GM12878 (cell line): ENCODE results near the gene IFNL1. TPM values are rescaled to one million over a fixed set of nuclear protein-coding genes. Genes with fewer than 3 reads are reported as not detected.

Experiments
- ATAC-seq: fragments of 200-7000 bp; cut with Tn5 transposase; 3 replicates; pipeline ENCODE4 v1.9.1; 2020; ENCODE audit warnings: mild to moderate bottlenecking, moderate library complexity
- BruUV-seq: library from RNA; stranded (reverse); fragments of 400-500 nt; replicated peaks from 2 replicates; lab custom pipeline; 2021; lab: Mats Ljungman, UMichigan
- CTCF ChIA-PET: fragments of 300-600 bp; sonication (Branson Sonifier 250); formaldehyde crosslinking; extraction: SDS; loops from one replicate; lab custom pipeline; 2021; ENCODE audit warnings: inconsistent platforms; lab: Yijun Ruan, JAX
- POLR2A ChIA-PET: fragments of 350-600 bp; formaldehyde crosslinking; extraction: SDS; loops from one replicate; lab custom pipeline; 2021; ENCODE audit warnings: inconsistent platforms; lab: Charles Lee
- RAD21 ChIA-PET: fragments of 300-600 bp; sonication (Branson Sonifier 250); formaldehyde crosslinking; loops from one replicate; lab custom pipeline; 2023; ENCODE audit warnings: antibody characterized with exemption; ENCODE audit not compliant: unreplicated experiment; lab: Charles Lee
- SMC1A ChIA-PET: fragments of 300-600 bp; sonication (Branson Sonifier 250); formaldehyde crosslinking; loops from one replicate; lab custom pipeline; 2023; ENCODE audit not compliant: unreplicated experiment, uncharacterized antibody; lab: Charles Lee
- DNase-seq: peaks from one replicate; pipeline ENCODE4 v3.0.0-alpha.2; 2011; ENCODE audit warnings: low read depth, low spot score
- FAIRE-seq: peaks from 3 replicates; lab custom pipeline; 2011; peaks lifted over from hg19 to GRCh38; lab: Jason Lieb, UNC
- H2AFZ ChIP-seq: 2 replicates; pipeline ENCODE4 v1.6.0; 2011; ENCODE audit warnings: low read depth, low read length, control low read depth; ENCODE audit not compliant: control insufficient read depth
- H3K27ac ChIP-seq: 2 replicates; pipeline ENCODE4 v1.5.1; 2011; ENCODE audit warnings: control low read depth; ENCODE audit not compliant: control insufficient read depth, insufficient read depth
- H3K27me3 ChIP-seq, 2 experiments: replicated peaks in 1 of 2; 2 replicates each; pipeline versions ENCODE4 v1.6.0 to v1.6.1; 2011; ENCODE audit warnings: low read length in 1 of 2; ENCODE audit not compliant: control insufficient read depth in 2 of 2, insufficient read depth in 2 of 2
- H3K36me3 ChIP-seq, 2 experiments: 2 replicates each; pipeline ENCODE4 v1.5.1; 2011; ENCODE audit warnings: low read length in 1 of 2; ENCODE audit not compliant: control insufficient read depth in 2 of 2, insufficient read depth in 2 of 2
- H3K4me1 ChIP-seq: 2 replicates; pipeline ENCODE4 v1.6.1; 2011; ENCODE audit warnings: mild to moderate bottlenecking, low read length, moderate library complexity, mixed read lengths; ENCODE audit not compliant: control insufficient read depth, insufficient read depth
- H3K4me2 ChIP-seq: 2 replicates; pipeline ENCODE4 v1.6.0; 2011; ENCODE audit warnings: control low read depth; ENCODE audit not compliant: control insufficient read depth, insufficient read depth
- H3K4me3 ChIP-seq: fragments of 200-600 bp; sonication (generic); 2 replicates; pipeline ENCODE4 v1.5.1; 2016
- H3K79me2 ChIP-seq: 2 replicates; pipeline ENCODE4 v1.6.0; 2011; ENCODE audit warnings: low read length; ENCODE audit not compliant: control insufficient read depth, insufficient read depth
- H3K9ac ChIP-seq: 2 replicates; pipeline ENCODE4 v1.8.0; 2011; ENCODE audit warnings: low read length, control low read depth, mixed read lengths; ENCODE audit not compliant: control insufficient read depth, insufficient read depth
- H3K9me3 ChIP-seq: replicated peaks from 3 replicates; pipeline ENCODE4 v1.5.1; 2011; ENCODE audit warnings: mild to moderate bottlenecking, low read length; ENCODE audit not compliant: control insufficient read depth, insufficient read depth
- H4K20me1 ChIP-seq: 2 replicates; pipeline ENCODE4 v1.6.0; 2011; ENCODE audit not compliant: control insufficient read depth, insufficient read depth
- ELK1 ChIP-seq: IDR thresholded peaks from 2 replicates; pipeline ENCODE4 v1.6.1; 2012; ENCODE audit warnings: low read depth, low read length, improper control_type of control experiment
- ESRRA ChIP-seq: IDR thresholded peaks from 2 replicates; pipeline ENCODE4 v1.6.1; 2012; ENCODE audit warnings: mild to moderate bottlenecking, low read length, improper control_type of control experiment
- FOXM1 ChIP-seq: IDR thresholded peaks from 2 replicates; pipeline ENCODE4 v1.6.1; 2012; ENCODE audit warnings: low read depth, mild to moderate bottlenecking, inconsistent platforms, low read length, moderate library complexity
- HDAC2 ChIP-seq: fragments of 200-600 bp; sonication (generic); IDR thresholded peaks from 2 replicates; pipeline ENCODE4 v1.6.1; 2017
- HDAC6 ChIP-seq: fragments of 200-600 bp; sonication (generic); IDR thresholded peaks from one replicate; pipeline ENCODE4 v1.8.0; 2017; ENCODE audit warnings: antibody characterized with exemption; ENCODE audit not compliant: unreplicated experiment
- IRF5 ChIP-seq: fragments of 450-650 bp; IDR thresholded peaks from 2 replicates; pipeline ENCODE4 v1.6.1; 2017; ENCODE audit warnings: borderline replicate concordance
- KAT2A ChIP-seq: conservative IDR thresholded peaks from 2 replicates; pipeline ENCODE4 v1.6.1; 2011; ENCODE audit warnings: low read depth, low read length; ENCODE audit not compliant: control insufficient read depth
- KLF5 ChIP-seq: fragments of 450-650 bp; IDR thresholded peaks from 2 replicates; pipeline ENCODE4 v1.6.1; 2014; ENCODE audit warnings: mild to moderate bottlenecking; ENCODE audit not compliant: partially characterized antibody
- NBN ChIP-seq: fragments of 450-650 bp; IDR thresholded peaks from 2 replicates; pipeline ENCODE4 v1.6.1; 2016
- RCOR1 ChIP-seq: conservative IDR thresholded peaks from 2 replicates; pipeline ENCODE4 v1.6.1; 2012; ENCODE audit warnings: low read depth, low read length, improper control_type of control experiment
- RUNX3 ChIP-seq: IDR thresholded peaks from 2 replicates; pipeline ENCODE4 v1.6.1; 2012; ENCODE audit warnings: low read length, inconsistent platforms
- SUPT20H ChIP-seq: IDR thresholded peaks from 2 replicates; pipeline ENCODE4 v1.6.1; 2011; ENCODE audit warnings: low read depth, mild to moderate bottlenecking, low read length, moderate library complexity, borderline replicate concordance; ENCODE audit not compliant: control insufficient read depth
- TBL1XR1 ChIP-seq: IDR thresholded peaks from 2 replicates; pipeline ENCODE4 v1.6.1; 2012; ENCODE audit warnings: low read depth, low read length, improper control_type of control experiment
- TCF12 ChIP-seq: IDR thresholded peaks from 2 replicates; pipeline ENCODE4 v1.6.1; 2011; ENCODE audit warnings: low read depth, mild to moderate bottlenecking, low read length
- YY1 ChIP-seq: IDR thresholded peaks from 2 replicates; pipeline ENCODE4 v1.6.1; 2011; ENCODE audit warnings: low read depth, mild to moderate bottlenecking, low read length
- ZBTB40 ChIP-seq: fragments of 450-650 bp; IDR thresholded peaks from 2 replicates; pipeline ENCODE4 v1.6.1; 2016; ENCODE audit warnings: mild to moderate bottlenecking, moderate library complexity, borderline replicate concordance
- ZNF217 ChIP-seq: fragments of 450-650 bp; IDR thresholded peaks from 2 replicates; pipeline ENCODE4 v1.6.1; 2017; ENCODE audit warnings: antibody characterized with exemption, mild to moderate bottlenecking
- WGBS: methylation state at CpG from one replicate; pipeline ENCODE4 v1.1.6; 2016; ENCODE audit warnings: low lambda C conversion rate; ENCODE audit not compliant: insufficient replicate concordance, insufficient coverage; ENCODE audit errors: missing lambda C conversion rate; 5-methylcytosine and 5-hydroxymethylcytosine counted together
- in situ Hi-C: fragments of 300-500 bp; cut with MboI; formaldehyde crosslinking; loops from 9 replicates; pipeline ENCODE4 v1.14.3; 2018; ENCODE audit warnings: mixed read lengths
- intact Hi-C: fragments of 100-400 bp; cut with micrococcal nuclease; formaldehyde crosslinking; loops from one replicate; pipeline ENCODE4 v1.14.2; 2022; ENCODE audit not compliant: unreplicated experiment
- polyA plus RNA-seq, 11 experiments: library from polyadenylated mRNA; depleted of rRNA in 4 of 11; unstranded in 6 of 11; stranded (reverse) in 5 of 11; fragments of >200 nt; fragmentation: Nextera tagmentation in 4 of 11; fragmentation: Illumina TruSeq in 1 of 11; extraction: Ambion mirVana in 4 of 11; extraction: Trizol in 1 of 11; gene quantifications; 1 replicate in 1 of 11; 2 replicates in 10 of 11; pipeline versions ENCODE4 v1.2.1 to v1.2.3, GENCODE V29; 2011 to 2016; ENCODE audit warnings: inconsistent platforms in 2 of 11, missing spikeins in 2 of 11, low read depth in 1 of 11
- total RNA-seq, 4 experiments: library from RNA; depleted of rRNA in 3 of 4; stranded (reverse); fragments of >200 nt in 3 of 4; fragmentation: Illumina TruSeq in 1 of 4; extraction: Trizol in 1 of 4; gene quantifications; 2 replicates each; pipeline versions ENCODE4 v1.2.1 to v1.2.3, GENCODE V29; 2013 to 2021

Gene IFNL1
- total and polyA plus RNA-seq, 10 of the 15 experiments (the other 5 are each of a cell fraction or from before 2014, with no cell fraction given): not detected

- TF ChIP-seq ELK1 (no peak), ZBTB40 (no peak), FOXM1 (no peak)
Observed at GRCh38 chr19:39282021-39282420, 14.2 kb upstream of the IFNL1 start (continued).

- in situ Hi-C loops: no loop called here
- ChIA-PET POLR2A (no interaction called here), CTCF (no interaction called here), RAD21 (no interaction called here), SMC1A (no interaction called here)
- no peak overlapping the region for H3K4me3 ChIP-seq
- no peak overlapping the region for H2AFZ ChIP-seq
- no peaks in the 10 kb centered on the region; the same call in 1 of the 3 replicates for H3K9me3 ChIP-seq
- no peak for DNase-seq
- 59% methylated on average over 1 of the region's 1 CpG for WGBS
- H3K9ac ChIP-seq: no peak overlapping the region
- BruUV-seq: no TSS peak
- no peaks in the 10 kb centered on the region; a peak in 1 of 4 replicates for H3K27me3 ChIP-seq
- no peak for TF ChIP-seq NBN
- TF ChIP-seq YY1: no peak
- TF ChIP-seq TCF12: no peak
- TF ChIP-seq RCOR1: no peak
- TF ChIP-seq HDAC6: no peak
- no peak for TF ChIP-seq KAT2A
- no peak for TF ChIP-seq ESRRA
- no peak for TF ChIP-seq SUPT20H
- TF ChIP-seq HDAC2: no peak
- TF ChIP-seq IRF5: no peak
- no peak for TF ChIP-seq ZNF217
- TF ChIP-seq KLF5: no peak
- no peak for TF ChIP-seq TBL1XR1
- no peak for TF ChIP-seq RUNX3
- TF ChIP-seq, all 136 proteins: peak for 0
- FAIRE-seq (no peak), ATAC-seq (no peak)
- H3K4me2 ChIP-seq: no peak overlapping the region
- no peaks in the 10 kb centered on the region for H4K20me1 ChIP-seq
- intact Hi-C loops: no loop called here
- no peaks in the 10 kb centered on the region for H3K36me3 ChIP-seq
- H3K79me2 ChIP-seq: no peaks in the 10 kb centered on the region
- H3K27ac ChIP-seq: no peak overlapping the region
- no peaks in the 10 kb centered on the region for H3K4me1 ChIP-seq
Observed at GRCh38 chr19:39284032-39284431, 12.2 kb upstream of the IFNL1 start.
